Retinal pigment epithelial cell (primary cell): ENCODE measurements around the gene NPAS3.

Source experiments
- DNase-seq: peaks from one replicate; pipeline ENCODE4 v3.0.0-alpha.2; 2010; ENCODE audit warnings: low read depth
- H3K4me3 ChIP-seq: 2 replicates; pipeline ENCODE4 v1.5.1; 2011; ENCODE audit warnings: mild to moderate bottlenecking, low read length, control low read depth, moderate library complexity
- CTCF ChIP-seq: conservative IDR thresholded peaks from 2 replicates; pipeline ENCODE4 v1.5.1; 2011; ENCODE audit warnings: low read depth, low read length, control low read depth, inconsistent platforms

The NPAS3 gene

DNA sequence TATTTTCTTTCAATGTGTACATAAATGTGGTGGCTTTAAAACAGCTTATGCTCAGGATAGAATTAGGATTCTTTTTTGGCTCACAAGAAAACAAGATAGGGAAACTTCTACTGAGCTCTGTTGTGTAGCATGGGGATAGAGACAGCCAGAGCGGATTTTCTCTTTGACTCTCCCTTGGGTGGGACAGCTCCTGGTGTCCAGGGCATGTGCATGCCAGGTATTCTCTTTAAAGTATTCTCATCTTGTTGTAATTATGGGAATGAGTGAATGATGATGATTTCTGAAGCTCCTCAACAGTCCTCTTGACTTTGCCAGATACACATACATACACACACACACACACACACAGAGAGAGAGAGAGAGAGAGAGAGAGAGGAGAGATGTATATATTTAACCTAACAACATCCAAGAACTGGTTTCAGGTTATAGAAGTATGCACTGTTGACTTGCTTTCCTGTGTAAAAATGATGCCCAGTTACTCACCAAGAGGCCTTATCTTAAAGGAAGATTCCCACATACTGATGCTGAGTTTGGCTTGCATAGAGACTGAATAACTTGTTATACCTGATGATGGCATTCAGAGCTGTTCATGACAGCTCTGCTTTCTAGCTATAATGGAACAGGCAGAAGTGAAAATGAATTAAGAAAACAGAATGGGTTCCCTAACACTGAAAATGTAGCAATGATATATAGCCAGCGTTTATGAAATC, 624.7 kb downstream of the NPAS3 start:
- TF ChIP-seq CTCF = no peak
- no peak for DNase-seq
- H3K4me3 ChIP-seq = no peak overlapping the region

DNA sequence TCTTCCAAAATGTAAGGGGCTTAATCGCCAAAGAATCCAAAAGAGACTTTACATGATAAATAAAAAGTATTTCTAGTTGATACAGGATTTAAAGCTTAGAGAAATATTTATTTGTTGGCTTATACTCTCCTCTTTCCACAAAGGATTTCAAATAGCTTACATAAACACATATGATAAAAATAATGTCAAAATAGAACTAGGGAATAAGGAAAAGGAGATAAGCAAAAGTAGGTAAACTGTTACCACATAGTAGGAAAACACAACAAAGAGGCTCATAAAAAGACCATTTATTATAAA, 625.2 kb downstream of the NPAS3 start:
- DNase-seq = no peak
- TF ChIP-seq CTCF = no peak
- H3K4me3 ChIP-seq = no peak overlapping the region

DNA sequence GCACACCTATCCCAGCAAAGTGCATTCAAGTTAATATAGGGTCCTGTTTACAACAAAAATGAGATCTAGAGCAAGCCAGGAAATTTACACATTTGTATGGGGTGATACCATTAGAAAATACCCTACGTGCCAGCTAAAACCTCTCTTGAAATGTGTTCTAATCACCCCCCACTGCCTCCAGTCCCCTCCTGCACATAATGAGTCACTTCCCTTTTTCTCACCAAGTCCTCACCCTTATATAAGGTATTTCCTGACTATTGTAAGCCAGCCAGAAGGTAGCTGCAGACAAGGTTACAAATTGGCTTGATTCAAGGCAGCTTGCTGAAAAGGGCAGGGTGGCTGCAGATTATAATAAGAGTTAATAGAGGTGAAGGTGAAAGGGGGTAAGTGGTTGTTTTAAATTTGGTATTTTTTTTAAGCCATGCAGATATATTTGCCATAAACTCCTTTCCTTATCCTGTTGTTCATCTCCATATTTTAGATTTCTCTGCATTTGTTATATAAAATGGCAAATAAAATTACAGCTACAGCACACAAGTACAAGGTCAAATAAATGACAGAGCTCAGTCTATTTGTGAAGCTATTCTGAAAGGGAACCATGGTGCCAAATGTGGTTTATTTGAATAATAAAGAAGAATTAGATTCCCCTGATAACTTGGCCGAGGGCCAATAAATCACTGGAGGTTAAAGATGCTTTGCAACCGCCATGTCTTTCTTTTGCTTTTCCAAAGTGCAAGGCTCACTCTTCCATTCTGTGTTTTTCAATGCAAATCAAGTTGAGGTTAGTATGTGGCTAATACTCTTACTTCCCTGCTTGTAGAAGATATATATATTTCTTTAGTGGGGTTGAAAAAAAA, 626.3 kb downstream of the NPAS3 start:
- no peak overlapping the region for H3K4me3 ChIP-seq
- TF ChIP-seq CTCF = no peak
- DNase-seq = peak; percentile 58

- TF ChIP-seq CTCF = no peak
These were observed 627.4 kb downstream of the NPAS3 start for GRCh38 chr14:33566082-33566481.

DNA sequence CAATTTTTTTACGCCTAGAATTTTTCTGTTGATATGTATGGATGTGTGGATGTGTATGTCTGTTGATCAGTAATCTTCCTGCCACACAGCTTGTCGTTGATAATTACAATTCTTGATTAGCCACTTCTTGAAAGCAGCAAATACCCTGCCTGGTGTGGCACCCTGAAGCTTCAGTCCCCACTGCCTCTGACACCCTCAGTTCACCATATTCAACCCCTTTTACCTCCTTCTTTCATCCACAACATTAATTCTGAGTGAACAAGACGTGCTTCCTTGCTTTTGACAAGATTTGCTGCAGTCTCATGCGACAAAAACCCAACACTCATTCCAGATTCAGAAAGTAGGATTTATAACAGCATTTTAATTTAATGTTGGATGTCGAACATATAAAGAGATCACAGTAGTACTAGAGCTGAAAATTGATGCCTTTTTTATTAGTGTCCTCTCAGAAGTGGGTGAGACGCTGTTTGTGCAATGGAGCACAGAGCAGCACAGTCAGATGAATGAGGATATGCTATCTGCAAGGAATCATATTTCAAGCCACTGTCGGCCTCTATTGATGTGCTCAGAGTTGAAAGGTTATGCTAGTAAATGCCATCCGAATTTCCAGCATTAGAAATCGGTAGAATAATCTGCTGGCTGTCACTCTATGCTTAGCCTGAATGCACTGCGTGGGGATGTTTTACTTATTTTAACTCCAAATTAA, 628.5 kb downstream of the NPAS3 start:
- H3K4me3 ChIP-seq = no peak overlapping the region
- DNase-seq = no peak
- no peak for TF ChIP-seq CTCF

More at GRCh38 chr14:33566082-33566481, 627.4 kb downstream of the NPAS3 start:
- no peak for DNase-seq
- H3K4me3 ChIP-seq = no peak overlapping the region

DNA sequence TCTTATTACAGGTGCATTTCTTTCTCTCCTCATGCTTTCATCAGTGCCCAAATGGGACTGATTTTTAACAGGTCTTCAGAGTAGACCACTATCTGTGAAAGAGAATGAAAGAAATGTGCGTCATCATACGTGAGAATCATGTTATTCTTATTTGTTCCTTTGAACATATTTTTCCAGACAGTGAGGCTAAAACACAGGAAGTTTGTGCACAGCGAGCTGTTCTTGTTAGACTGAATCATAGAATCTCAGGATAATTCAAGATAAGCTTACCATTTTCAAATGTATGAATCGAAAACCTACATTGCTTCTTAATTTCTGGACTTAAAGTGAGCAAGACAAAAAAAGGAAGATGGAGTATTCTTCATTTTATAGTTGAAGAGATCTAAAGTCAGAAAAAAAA, 629.1 kb downstream of the NPAS3 start:
- TF ChIP-seq CTCF = no peak
- H3K4me3 ChIP-seq = no peak overlapping the region
- no peak for DNase-seq
